HepG2 (cell line): ENCODE data around the gene POLDIP3. TPM values are rescaled to one million over a fixed set of nuclear protein-coding genes. Genes with fewer than 3 reads are reported as not detected.

Experiments
- ATF1 ChIP-seq: IDR thresholded peaks from 2 replicates; pipeline ENCODE4 v1.6.1; 2016; ENCODE audit warnings: mild to moderate bottlenecking, control low read depth
- FIP1L1 ChIP-seq: fragments of 200-400 bp; formaldehyde crosslinking; IDR thresholded peaks from 2 replicates; pipeline ENCODE4 v1.6.1; 2018; ENCODE audit warnings: low read depth, mild to moderate bottlenecking, low read length, moderate library complexity, borderline replicate concordance; ENCODE audit not compliant: insufficient read depth
- JDP2 ChIP-seq: sonication (generic); formaldehyde crosslinking; IDR thresholded peaks from 2 replicates; pipeline ENCODE4 v1.8.1; 2022; ENCODE audit warnings: missing genetic modification reagents, borderline replicate concordance
- NR3C1 ChIP-seq: sonication (generic); formaldehyde crosslinking; IDR thresholded peaks from 2 replicates; pipeline ENCODE4 v1.4.0; 2020; ENCODE audit warnings: missing genetic modification reagents
- POLR2AphosphoS5 ChIP-seq: IDR thresholded peaks from 2 replicates; pipeline ENCODE4 v1.6.1; 2012; ENCODE audit warnings: low read depth, low read length
- RBFOX2 ChIP-seq: fragments of 200-400 bp; formaldehyde crosslinking; IDR thresholded peaks from 2 replicates; pipeline ENCODE4 v1.6.1; 2017; ENCODE audit warnings: low read depth, mild to moderate bottlenecking, low read length
- SPEN ChIP-seq: sonication (generic); formaldehyde crosslinking; IDR thresholded peaks from 2 replicates; pipeline ENCODE4 v1.5.1; 2020; ENCODE audit warnings: low read depth, mild to moderate bottlenecking, missing genetic modification reagents
- ZFP36L2 ChIP-seq: sonication (generic); formaldehyde crosslinking; IDR thresholded peaks from 2 replicates; pipeline ENCODE4 v1.4.0; 2020; ENCODE audit warnings: missing genetic modification reagents
- ZNF775 ChIP-seq: sonication (generic); formaldehyde crosslinking; IDR thresholded peaks from 2 replicates; pipeline ENCODE4 v1.4.0; 2020; ENCODE audit warnings: missing genetic modification reagents, mild to moderate bottlenecking, moderate library complexity, borderline replicate concordance
- ZSCAN22 ChIP-seq: sonication (generic); formaldehyde crosslinking; IDR thresholded peaks from 2 replicates; pipeline ENCODE4 v1.4.0; 2020; ENCODE audit warnings: mild to moderate bottlenecking, missing genetic modification reagents
- polyA plus RNA-seq, 8 experiments: library from polyadenylated mRNA; depleted of rRNA in 3 of 8; stranded (reverse) in 7 of 8; unstranded in 1 of 8; fragments of >200 nt; fragmentation: Illumina TruSeq in 4 of 8; extraction: Trizol in 4 of 8; gene quantifications; 2 replicates each; pipeline versions ENCODE4 v1.2.1 to v1.2.3, GENCODE V29; 2011 to 2016; ENCODE audit warnings: low read depth in 4 of 8, missing spikeins in 1 of 8, mixed read lengths in 1 of 8; ENCODE audit not compliant: insufficient read depth in 1 of 8
- total RNA-seq, 5 experiments: library from RNA; depleted of rRNA; stranded (reverse); fragments of >200 nt; fragmentation: Illumina TruSeq; extraction: Trizol; gene quantifications; 2 replicates each; pipeline ENCODE4 v1.2.3, GENCODE V29; 2016; ENCODE audit warnings: low read depth in 1 of 5
- TF ChIP-seq, protein P1 (sequence below): sonication (generic); formaldehyde crosslinking; IDR thresholded peaks from 2 replicates; pipeline ENCODE4 v1.5.0; 2020; ENCODE audit warnings: mild to moderate bottlenecking, missing genetic modification reagents, borderline replicate concordance
- TF ChIP-seq, protein P2 (sequence below): sonication (generic); formaldehyde crosslinking; IDR thresholded peaks from 2 replicates; pipeline ENCODE4 v1.8.1; 2023; ENCODE audit warnings: mild to moderate bottlenecking, missing genetic modification reagents
- TF ChIP-seq, protein P3 (sequence below): sonication (generic); formaldehyde crosslinking; IDR thresholded peaks from 2 replicates; pipeline ENCODE4 v1.8.0; 2022; ENCODE audit warnings: mild to moderate bottlenecking, missing genetic modification reagents, moderate library complexity

POLDIP3 gene
- total and polyA plus RNA-seq, 2 of the 13 experiments (the other 11 are each of a cell fraction or from before 2014, with no cell fraction given), result 45.8 to 47.4 TPM

DNA sequence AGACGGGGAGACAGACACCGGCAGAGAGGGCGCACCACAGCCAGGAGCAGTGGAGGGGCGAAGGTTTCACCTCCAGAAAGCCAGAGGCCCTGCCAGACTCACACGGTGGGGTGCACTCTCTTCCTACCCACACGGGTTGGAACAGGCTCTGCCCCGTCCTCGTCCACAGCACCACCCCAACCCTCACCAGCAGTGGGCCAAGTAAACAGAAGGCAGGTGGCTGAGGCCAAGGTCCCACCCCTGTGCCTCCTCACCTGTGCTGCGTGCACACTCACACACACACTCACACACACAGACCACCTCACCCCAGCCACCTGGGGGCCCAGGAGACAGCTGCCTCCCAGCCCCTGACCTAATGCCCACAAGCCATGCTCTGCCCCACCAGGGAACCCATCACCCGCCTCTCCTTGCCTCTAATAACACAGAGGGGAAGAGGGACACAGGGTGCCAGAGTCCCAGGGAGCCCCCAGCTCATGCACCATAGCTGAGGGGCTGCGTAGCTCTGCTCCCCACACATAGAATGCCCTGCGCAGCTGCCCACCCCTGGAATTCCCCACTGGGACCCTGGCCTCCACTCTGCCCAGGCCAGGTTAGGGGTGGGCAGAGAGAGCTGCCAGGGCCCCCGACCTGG, 31.4 kb upstream of the POLDIP3 start (continued):
- TF ChIP-seq NR3C1 (CRISPR knock-in tag) (no peak), ATF1 (CRISPR knock-in tag) (no peak), ZSCAN22 (CRISPR knock-in tag) (no peak), ZNF775 (CRISPR knock-in tag) (no peak), JDP2 (CRISPR knock-in tag) (no peak), POLR2AphosphoS5 (peak; percentile 25; the same call in 1 of the 2 replicates), ZFP36L2 (CRISPR knock-in tag) (no peak), RBFOX2 (peak; percentile 49; the same call in 1 of the 2 replicates), FIP1L1 (no peak), SPEN (peak; percentile 58)
- TF ChIP-seq, protein P1, sequence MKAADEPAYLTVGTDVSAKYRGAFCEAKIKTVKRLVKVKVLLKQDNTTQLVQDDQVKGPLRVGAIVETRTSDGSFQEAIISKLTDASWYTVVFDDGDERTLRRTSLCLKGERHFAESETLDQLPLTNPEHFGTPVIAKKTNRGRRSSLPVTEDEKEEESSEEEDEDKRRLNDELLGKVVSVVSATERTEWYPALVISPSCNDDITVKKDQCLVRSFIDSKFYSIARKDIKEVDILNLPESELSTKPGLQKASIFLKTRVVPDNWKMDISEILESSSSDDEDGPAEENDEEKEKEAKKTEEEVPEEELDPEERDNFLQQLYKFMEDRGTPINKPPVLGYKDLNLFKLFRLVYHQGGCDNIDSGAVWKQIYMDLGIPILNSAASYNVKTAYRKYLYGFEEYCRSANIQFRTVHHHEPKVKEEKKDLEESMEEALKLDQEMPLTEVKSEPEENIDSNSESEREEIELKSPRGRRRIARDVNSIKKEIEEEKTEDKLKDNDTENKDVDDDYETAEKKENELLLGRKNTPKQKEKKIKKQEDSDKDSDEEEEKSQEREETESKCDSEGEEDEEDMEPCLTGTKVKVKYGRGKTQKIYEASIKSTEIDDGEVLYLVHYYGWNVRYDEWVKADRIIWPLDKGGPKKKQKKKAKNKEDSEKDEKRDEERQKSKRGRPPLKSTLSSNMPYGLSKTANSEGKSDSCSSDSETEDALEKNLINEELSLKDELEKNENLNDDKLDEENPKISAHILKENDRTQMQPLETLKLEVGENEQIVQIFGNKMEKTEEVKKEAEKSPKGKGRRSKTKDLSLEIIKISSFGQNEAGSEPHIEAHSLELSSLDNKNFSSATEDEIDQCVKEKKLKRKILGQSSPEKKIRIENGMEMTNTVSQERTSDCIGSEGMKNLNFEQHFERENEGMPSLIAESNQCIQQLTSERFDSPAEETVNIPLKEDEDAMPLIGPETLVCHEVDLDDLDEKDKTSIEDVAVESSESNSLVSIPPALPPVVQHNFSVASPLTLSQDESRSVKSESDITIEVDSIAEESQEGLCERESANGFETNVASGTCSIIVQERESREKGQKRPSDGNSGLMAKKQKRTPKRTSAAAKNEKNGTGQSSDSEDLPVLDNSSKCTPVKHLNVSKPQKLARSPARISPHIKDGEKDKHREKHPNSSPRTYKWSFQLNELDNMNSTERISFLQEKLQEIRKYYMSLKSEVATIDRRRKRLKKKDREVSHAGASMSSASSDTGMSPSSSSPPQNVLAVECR, result peak; percentile 39; the same call in 1 of the 2 replicates
- TF ChIP-seq, protein P2, sequence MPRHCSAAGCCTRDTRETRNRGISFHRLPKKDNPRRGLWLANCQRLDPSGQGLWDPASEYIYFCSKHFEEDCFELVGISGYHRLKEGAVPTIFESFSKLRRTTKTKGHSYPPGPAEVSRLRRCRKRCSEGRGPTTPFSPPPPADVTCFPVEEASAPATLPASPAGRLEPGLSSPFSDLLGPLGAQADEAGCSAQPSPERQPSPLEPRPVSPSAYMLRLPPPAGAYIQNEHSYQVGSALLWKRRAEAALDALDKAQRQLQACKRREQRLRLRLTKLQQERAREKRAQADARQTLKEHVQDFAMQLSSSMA (CRISPR knock-in tag), result no peak
- TF ChIP-seq, protein P3, sequence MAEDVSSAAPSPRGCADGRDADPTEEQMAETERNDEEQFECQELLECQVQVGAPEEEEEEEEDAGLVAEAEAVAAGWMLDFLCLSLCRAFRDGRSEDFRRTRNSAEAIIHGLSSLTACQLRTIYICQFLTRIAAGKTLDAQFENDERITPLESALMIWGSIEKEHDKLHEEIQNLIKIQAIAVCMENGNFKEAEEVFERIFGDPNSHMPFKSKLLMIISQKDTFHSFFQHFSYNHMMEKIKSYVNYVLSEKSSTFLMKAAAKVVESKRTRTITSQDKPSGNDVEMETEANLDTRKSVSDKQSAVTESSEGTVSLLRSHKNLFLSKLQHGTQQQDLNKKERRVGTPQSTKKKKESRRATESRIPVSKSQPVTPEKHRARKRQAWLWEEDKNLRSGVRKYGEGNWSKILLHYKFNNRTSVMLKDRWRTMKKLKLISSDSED (CRISPR knock-in tag), result no peak
